ENCODE measurements around the gene TRIM25.

- TF ChIP-seq EP300 (IDR thresholded peaks at IDR 0.05; ENCODE audit: borderline replicate concordance) (no peak), MAX (IDR thresholded peaks at IDR 0.05) (no peak), YY1 (IDR thresholded peaks at IDR 0.05; ENCODE audit: low read depth) (no peak), FOXM1 (IDR thresholded peaks at IDR 0.05; ENCODE audit: borderline replicate concordance, low read depth) (no peak), NFIC (IDR thresholded peaks at IDR 0.05) (no peak), TEAD4 (IDR thresholded peaks at IDR 0.05) (no peak), ZBTB7A (IDR thresholded peaks at IDR 0.05; ENCODE audit: low read depth) (no peak), TAF1 (IDR thresholded peaks at IDR 0.05; ENCODE audit: low read depth) (no peak), CEBPB (IDR thresholded peaks at IDR 0.05) (no peak)
These were observed 43.7 kb downstream of the TRIM25 start for GRCh38 chr17:56870081-56870651.
